Stomach (tissue), 9 donors: Measurements from ENCODE around the gene GRIK1. TPM values are rescaled to one million over a fixed set of nuclear protein-coding genes. Genes with fewer than 3 reads are reported as not detected.
A peak's percentile ranks its signal among the peaks of the same experiment; 100 is the strongest.

Source experiments
- DNase-seq, 2 donors: peaks; one replicate each; pipeline versions ENCODE4 v3.0.0 to v3.0.0-alpha.2; 2013 to 2019
- H3K27ac ChIP-seq, 5 donors: fragments of 200-600 bp in 4 of 5; sonication (generic) in 4 of 5; one replicate each; pipeline ENCODE4 v1.5.1; 2013 to 2019; ENCODE audit warnings: mild to moderate bottlenecking in 1 of 5, moderate library complexity in 1 of 5
- H3K27me3 ChIP-seq, 3 donors: fragments of 200-600 bp; sonication (generic); one replicate each; pipeline ENCODE4 v1.5.1; 2017 to 2019; ENCODE audit warnings: mixed run types in 1 of 3
- H3K36me3 ChIP-seq, 4 donors: fragments of 200-600 bp; sonication (generic); 1 replicate in 3 of 4; 2 replicates in 1 of 4; pipeline ENCODE4 v1.5.1; 2016 to 2019
- H3K4me1 ChIP-seq, 4 donors: fragments of 200-600 bp; sonication (generic); one replicate each; pipeline ENCODE4 v1.5.1; 2016 to 2019
- H3K4me3 ChIP-seq, 4 donors: fragments of 200-600 bp; sonication (generic) in 3 of 4; one replicate each; pipeline ENCODE4 v1.5.1; 2016 to 2019; ENCODE audit warnings: mild to moderate bottlenecking in 1 of 4
- H3K9me3 ChIP-seq, 4 donors: fragments of 200-600 bp; sonication (generic); one replicate each; pipeline ENCODE4 v1.5.1; 2016 to 2019
- EP300 ChIP-seq: sonication (generic); formaldehyde crosslinking; IDR thresholded peaks from one replicate; pipeline ENCODE4 v1.6.1; 2017; ENCODE audit warnings: antibody characterized with exemption
- POLR2A ChIP-seq, 4 donors: fragments of 450-650 bp; IDR thresholded peaks; one replicate each; pipeline ENCODE4 v1.6.1; 2016; ENCODE audit warnings: antibody characterized with exemption in 4 of 4, control low read depth in 2 of 4, mild to moderate bottlenecking in 1 of 4, moderate library complexity in 1 of 4
- POLR2AphosphoS5 ChIP-seq, 3 donors: sonication (generic); formaldehyde crosslinking; IDR thresholded peaks; one replicate each; pipeline ENCODE4 v1.6.1; 2016; ENCODE audit warnings: antibody characterized with exemption in 3 of 3
- WGBS, 5 donors: extraction: QIAGEN DNeasy Blood & Tissue Kit in 3 of 5; methylation state at CpG; one replicate each; pipeline versions ENCODE4 v1.1.5 to v1.1.7; 2013 to 2018; 5-methylcytosine and 5-hydroxymethylcytosine counted together
- intact Hi-C: fragments of 100-400 bp; cut with DNase I; formaldehyde crosslinking; loops from one replicate; pipeline ENCODE4 v1.15.1; 2023; ENCODE audit warnings: low total_unique reads
- polyA plus RNA-seq, 3 donors: library from polyadenylated mRNA; stranded (reverse); fragments of 200-250 nt; gene quantifications; one replicate each; pipeline ENCODE4 v1.2.3, GENCODE V29; 2013
- total RNA-seq, 5 donors: library from RNA; depleted of rRNA; stranded (reverse); fragments of >200 nt; gene quantifications; one replicate each; pipeline versions ENCODE4 v1.1.0 to v1.2.3, GENCODE V29; 2014 to 2016
- TF ChIP-seq, protein P1 (sequence below), 7 experiments: fragments of 450-650 bp in 4 of 7; fragments of 200-600 bp in 3 of 7; sonication (generic) in 3 of 7; IDR thresholded peaks; one replicate each; pipeline ENCODE4 v1.5.1; 2016 to 2019; ENCODE audit warnings: antibody characterized with exemption in 7 of 7, control low read depth in 2 of 7, mild to moderate bottlenecking in 1 of 7
- donor health status: healthy with polysubstance abuse.
- donor health status: Bipolar disorder and iron deficiency.
- donor health status: healthy.

Gene GRIK1
- total and polyA plus RNA-seq, 8 donors = 0.06 to 1.5 (median 0.66) TPM; not detected in 4

DNA sequence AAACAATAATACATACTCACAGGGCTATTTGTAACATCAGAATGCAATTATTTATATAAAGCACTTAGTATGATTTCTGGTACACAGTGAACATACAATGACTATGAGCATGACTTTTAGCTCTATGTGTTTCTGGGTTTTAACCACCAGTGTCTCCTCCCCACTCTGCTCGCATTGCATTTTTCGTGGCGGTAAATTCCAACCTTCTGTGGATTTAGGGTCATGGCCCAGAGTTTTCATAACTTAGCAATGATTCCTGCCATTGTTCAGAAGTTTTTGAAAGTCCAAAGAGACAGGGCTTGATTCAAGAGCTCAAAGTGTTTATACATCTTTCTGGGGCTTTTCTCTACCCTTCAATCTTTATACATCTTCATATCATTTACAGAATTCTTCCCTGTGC, 449.8 kb downstream of the GRIK1 start:
- TF ChIP-seq, protein P1, sequence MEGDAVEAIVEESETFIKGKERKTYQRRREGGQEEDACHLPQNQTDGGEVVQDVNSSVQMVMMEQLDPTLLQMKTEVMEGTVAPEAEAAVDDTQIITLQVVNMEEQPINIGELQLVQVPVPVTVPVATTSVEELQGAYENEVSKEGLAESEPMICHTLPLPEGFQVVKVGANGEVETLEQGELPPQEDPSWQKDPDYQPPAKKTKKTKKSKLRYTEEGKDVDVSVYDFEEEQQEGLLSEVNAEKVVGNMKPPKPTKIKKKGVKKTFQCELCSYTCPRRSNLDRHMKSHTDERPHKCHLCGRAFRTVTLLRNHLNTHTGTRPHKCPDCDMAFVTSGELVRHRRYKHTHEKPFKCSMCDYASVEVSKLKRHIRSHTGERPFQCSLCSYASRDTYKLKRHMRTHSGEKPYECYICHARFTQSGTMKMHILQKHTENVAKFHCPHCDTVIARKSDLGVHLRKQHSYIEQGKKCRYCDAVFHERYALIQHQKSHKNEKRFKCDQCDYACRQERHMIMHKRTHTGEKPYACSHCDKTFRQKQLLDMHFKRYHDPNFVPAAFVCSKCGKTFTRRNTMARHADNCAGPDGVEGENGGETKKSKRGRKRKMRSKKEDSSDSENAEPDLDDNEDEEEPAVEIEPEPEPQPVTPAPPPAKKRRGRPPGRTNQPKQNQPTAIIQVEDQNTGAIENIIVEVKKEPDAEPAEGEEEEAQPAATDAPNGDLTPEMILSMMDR (IDR thresholded peaks at IDR 0.05) = no peak
- no peak for TF ChIP-seq EP300
- TF ChIP-seq POLR2A (IDR thresholded peaks at IDR 0.05) = no peak
- TF ChIP-seq POLR2AphosphoS5 (IDR thresholded peaks at IDR 0.05) = no peak
- intact Hi-C loops = no loop called here
- WGBS, 5 donors = 94 to 97% (median 95%) methylated on average over 3 of the region's 3 CpGs

DNA sequence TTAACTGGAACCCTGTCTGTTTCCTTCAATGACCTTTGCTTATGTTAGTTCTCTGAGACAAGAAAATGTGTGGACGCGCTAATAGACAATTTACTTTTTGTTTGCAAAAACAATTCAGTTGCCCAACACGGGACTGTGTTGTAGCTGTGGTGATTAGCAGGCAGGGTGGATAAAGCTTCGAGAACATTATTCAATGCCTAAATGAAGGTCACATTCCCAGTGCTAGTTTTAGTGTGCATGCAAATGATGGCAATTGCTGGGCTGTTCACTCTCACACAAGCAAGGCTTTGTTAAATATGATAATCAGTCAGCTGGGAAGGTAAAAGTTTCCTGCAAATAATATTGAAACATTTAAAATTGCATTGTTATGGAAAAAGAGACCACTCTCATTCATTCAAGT, 452.6 kb downstream of the GRIK1 start:
- Histone ChIP-seq H3K4me3 (no peak overlapping the region), H3K9me3 (no peaks in the 10 kb centered on the region), H3K36me3 (no peaks in the 10 kb centered on the region), H3K27ac (no peak overlapping the region), H3K27me3 (no peaks in the 10 kb centered on the region), H3K4me1 (no peaks in the 10 kb centered on the region)
- intact Hi-C loops = no loop called here
- TF ChIP-seq, protein P1 (IDR thresholded peaks at IDR 0.05) = no peak
- no peak for TF ChIP-seq POLR2A (IDR thresholded peaks at IDR 0.05)
- TF ChIP-seq POLR2AphosphoS5 (IDR thresholded peaks at IDR 0.05) = no peak
- no peak for TF ChIP-seq EP300
- peak in 1 of 2 donors; percentile 24 for DNase-seq
- 48 to 57% (median 51%) methylated on average over 4 of the region's 4 CpGs for WGBS, 5 donors

More for the DNA sequence above, 449.8 kb downstream of the GRIK1 start:
- H3K9me3 ChIP-seq = no peaks in the 10 kb centered on the region
- H3K4me1 ChIP-seq = no peaks in the 10 kb centered on the region
- no peaks in the 10 kb centered on the region for H3K36me3 ChIP-seq
- H3K27me3 ChIP-seq = no peaks in the 10 kb centered on the region
- H3K4me3 ChIP-seq = no peak overlapping the region
- H3K27ac ChIP-seq = no peak overlapping the region
- DNase-seq = no peak

Other genes with a start within 250 kb of the GRIK1 start
- not detected for gene CLDN17, start 226.8 kb upstream of the GRIK1 start, total RNA-seq
- gene CLDN17, start 226.8 kb upstream of the GRIK1 start, polyA plus RNA-seq = under 1 TPM in 1 of 3 donors, not detected in 2; 0.40 TPM